ENCODE measurements around the gene DUOXA1. TPM values are rescaled to one million over a fixed set of nuclear protein-coding genes. Genes with fewer than 3 reads are reported as not detected.

The DUOXA1 gene
- total and polyA plus RNA-seq, 2 donors (not counting 1 experiment from before 2014, with no cell fraction given): not detected

DNA sequence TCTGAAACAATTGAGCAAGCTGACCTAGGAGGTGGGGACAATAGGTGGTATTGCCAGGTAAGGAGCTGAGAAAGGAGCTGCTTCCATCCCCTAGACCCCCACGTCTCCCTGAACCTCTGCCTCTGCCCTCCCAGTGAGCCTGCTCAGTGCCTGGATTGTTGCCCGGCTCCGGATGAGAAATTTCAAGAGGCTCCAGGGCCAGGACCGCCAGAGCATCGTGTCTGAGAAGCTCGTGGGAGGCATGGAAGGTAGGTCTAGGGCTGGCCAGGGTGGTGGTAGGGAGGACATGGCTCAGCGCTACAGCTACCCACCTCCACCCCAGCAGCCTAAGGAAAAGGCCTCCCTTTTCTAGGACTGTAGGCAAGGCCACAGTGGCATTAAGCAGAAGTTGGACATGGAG, 13.4 kb upstream of the DUOXA1 start:
- Histone ChIP-seq H3K4me2 (ENCODE audit: extremely low read depth, insufficient read depth, low read length) (no peak overlapping the region), H3K4me3 (replicated peaks in 1 of 4; ENCODE audit: control extremely low read depth in 1 of 4, insufficient read depth in 1 of 4, low read depth in 3 of 4, low read length in 4 of 4) (no peak overlapping the region), H3K27ac (ENCODE audit: insufficient read depth, low read length) (no peak overlapping the region), H3K36me3 (ENCODE audit: control insufficient read depth, insufficient read depth, low read length) (no peaks in the 10 kb centered on the region), H3K9me3 (ENCODE audit: control insufficient read depth, insufficient read depth, low read depth, low read length) (no peaks in the 10 kb centered on the region), H3K4me1 (ENCODE audit: control insufficient read depth, extremely low read depth, insufficient read depth, low read length) (no peaks in the 10 kb centered on the region), H3K27me3 (ENCODE audit: control insufficient read depth, insufficient read depth, low read length) (no peaks in the 10 kb centered on the region), H2AFZ (ENCODE audit: low read length) (no peak overlapping the region), H3K9ac (ENCODE audit: insufficient read depth, low read length) (no peak overlapping the region), H3K79me2 (ENCODE audit: control insufficient read depth, insufficient read depth, low read length) (no peaks in the 10 kb centered on the region), H4K20me1 (ENCODE audit: control insufficient read depth, extremely low read depth, insufficient read depth, low read length) (no peaks in the 10 kb centered on the region)
- no peak for TF ChIP-seq EZH2 (IDR thresholded peaks at IDR 0.05; ENCODE audit: low read length, missing control alignments)
- TF ChIP-seq, protein P1, sequence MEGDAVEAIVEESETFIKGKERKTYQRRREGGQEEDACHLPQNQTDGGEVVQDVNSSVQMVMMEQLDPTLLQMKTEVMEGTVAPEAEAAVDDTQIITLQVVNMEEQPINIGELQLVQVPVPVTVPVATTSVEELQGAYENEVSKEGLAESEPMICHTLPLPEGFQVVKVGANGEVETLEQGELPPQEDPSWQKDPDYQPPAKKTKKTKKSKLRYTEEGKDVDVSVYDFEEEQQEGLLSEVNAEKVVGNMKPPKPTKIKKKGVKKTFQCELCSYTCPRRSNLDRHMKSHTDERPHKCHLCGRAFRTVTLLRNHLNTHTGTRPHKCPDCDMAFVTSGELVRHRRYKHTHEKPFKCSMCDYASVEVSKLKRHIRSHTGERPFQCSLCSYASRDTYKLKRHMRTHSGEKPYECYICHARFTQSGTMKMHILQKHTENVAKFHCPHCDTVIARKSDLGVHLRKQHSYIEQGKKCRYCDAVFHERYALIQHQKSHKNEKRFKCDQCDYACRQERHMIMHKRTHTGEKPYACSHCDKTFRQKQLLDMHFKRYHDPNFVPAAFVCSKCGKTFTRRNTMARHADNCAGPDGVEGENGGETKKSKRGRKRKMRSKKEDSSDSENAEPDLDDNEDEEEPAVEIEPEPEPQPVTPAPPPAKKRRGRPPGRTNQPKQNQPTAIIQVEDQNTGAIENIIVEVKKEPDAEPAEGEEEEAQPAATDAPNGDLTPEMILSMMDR (conservative IDR thresholded peaks at IDR 0.05 in 1 of 2, IDR thresholded peaks at IDR 0.05 in 1 of 2; ENCODE audit: low read depth in 1 of 2, low read length in 2 of 2): no peak
- no peak for DNase-seq (ENCODE audit: low read depth in 2 of 2)

DNA sequence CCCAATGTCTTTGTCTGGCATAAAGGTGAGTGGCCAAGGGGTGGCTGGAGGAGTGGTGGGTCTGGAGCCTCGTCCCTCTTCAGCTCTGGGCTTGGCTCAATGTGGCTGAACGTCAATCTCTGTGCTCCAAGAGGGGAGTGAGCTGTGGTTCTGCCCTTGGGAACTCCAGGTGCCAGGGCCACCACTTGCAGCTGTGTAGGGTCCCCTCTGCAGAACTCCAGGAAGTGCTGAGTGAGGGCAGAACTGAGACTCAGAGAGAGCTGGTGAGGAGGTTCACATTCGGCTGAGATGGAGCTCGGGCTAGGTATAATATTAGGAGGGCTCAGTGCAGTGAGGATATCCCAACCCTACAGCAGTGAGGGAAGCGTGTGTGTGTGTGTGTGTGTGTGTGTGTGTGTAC, 11.7 kb upstream of the DUOXA1 start:
- TF ChIP-seq, protein P1 (conservative IDR thresholded peaks at IDR 0.05 in 1 of 2, IDR thresholded peaks at IDR 0.05 in 1 of 2; ENCODE audit: low read depth in 1 of 2, low read length in 2 of 2): no peak
- TF ChIP-seq EZH2 (IDR thresholded peaks at IDR 0.05; ENCODE audit: low read length, missing control alignments): no peak
- Histone ChIP-seq H3K79me2 (ENCODE audit: control insufficient read depth, insufficient read depth, low read length) (no peaks in the 10 kb centered on the region), H3K9ac (ENCODE audit: insufficient read depth, low read length) (no peak overlapping the region), H2AFZ (ENCODE audit: low read length) (no peak overlapping the region), H3K4me3 (replicated peaks in 1 of 4; ENCODE audit: control extremely low read depth in 1 of 4, insufficient read depth in 1 of 4, low read depth in 3 of 4, low read length in 4 of 4) (no peak overlapping the region), H3K27me3 (ENCODE audit: control insufficient read depth, insufficient read depth, low read length) (peaks cover 5% of the 10 kb centered on the region), H3K4me2 (ENCODE audit: extremely low read depth, insufficient read depth, low read length) (no peak overlapping the region), H3K4me1 (ENCODE audit: control insufficient read depth, extremely low read depth, insufficient read depth, low read length) (no peaks in the 10 kb centered on the region), H3K9me3 (ENCODE audit: control insufficient read depth, insufficient read depth, low read depth, low read length) (no peaks in the 10 kb centered on the region), H4K20me1 (ENCODE audit: control insufficient read depth, extremely low read depth, insufficient read depth, low read length) (no peaks in the 10 kb centered on the region), H3K27ac (ENCODE audit: insufficient read depth, low read length) (no peak overlapping the region), H3K36me3 (ENCODE audit: control insufficient read depth, insufficient read depth, low read length) (no peaks in the 10 kb centered on the region)
- no peak for DNase-seq (ENCODE audit: low read depth in 2 of 2)

DNA sequence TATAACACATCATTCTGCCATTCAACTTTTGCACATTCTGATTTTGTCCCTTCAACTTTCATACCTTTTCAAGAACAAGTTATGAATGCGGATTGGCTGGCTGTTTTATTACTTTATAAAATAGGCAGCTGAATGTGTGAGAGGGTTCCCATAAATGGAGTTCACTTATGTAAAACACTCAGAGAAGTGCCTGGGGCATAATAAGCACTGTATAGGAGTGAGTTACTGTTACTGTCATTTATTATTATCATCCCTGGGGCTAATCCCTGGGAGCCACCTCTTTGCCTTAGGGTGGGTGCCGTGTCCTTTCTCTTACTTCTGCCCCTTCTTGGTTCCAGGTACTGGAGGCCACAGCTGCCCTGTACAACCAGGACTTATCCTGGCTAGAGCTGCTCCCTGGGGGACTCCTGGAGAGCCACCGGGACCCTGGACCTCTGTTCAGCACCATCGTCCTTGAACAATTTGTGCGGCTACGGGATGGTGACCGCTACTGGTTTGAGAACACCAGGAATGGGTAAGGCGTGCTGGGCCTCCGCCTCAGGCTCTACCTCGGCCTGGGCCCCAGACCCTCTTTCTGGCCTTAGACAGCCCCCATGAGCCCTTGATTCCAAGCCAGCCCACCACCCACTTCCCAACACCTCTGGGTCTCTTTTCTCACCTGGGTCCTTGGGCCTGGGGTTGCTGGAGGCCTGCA, 11.0 kb upstream of the DUOXA1 start:
- no peak for DNase-seq (ENCODE audit: low read depth in 2 of 2)
- H3K27ac ChIP-seq (ENCODE audit: insufficient read depth, low read length): no peak overlapping the region
- no peaks in the 10 kb centered on the region for H3K79me2 ChIP-seq (ENCODE audit: control insufficient read depth, insufficient read depth, low read length)
- H2AFZ ChIP-seq (ENCODE audit: low read length): no peak overlapping the region
- no peaks in the 10 kb centered on the region for H3K36me3 ChIP-seq (ENCODE audit: control insufficient read depth, insufficient read depth, low read length)
- no peaks in the 10 kb centered on the region for H4K20me1 ChIP-seq (ENCODE audit: control insufficient read depth, extremely low read depth, insufficient read depth, low read length)
- no peaks in the 10 kb centered on the region for H3K4me1 ChIP-seq (ENCODE audit: control insufficient read depth, extremely low read depth, insufficient read depth, low read length)
- TF ChIP-seq, protein P1 (conservative IDR thresholded peaks at IDR 0.05 in 1 of 2, IDR thresholded peaks at IDR 0.05 in 1 of 2; ENCODE audit: low read depth in 1 of 2, low read length in 2 of 2): no peak
- no peak for TF ChIP-seq EZH2 (IDR thresholded peaks at IDR 0.05; ENCODE audit: low read length, missing control alignments)
- peaks cover 6% of the 10 kb centered on the region for H3K27me3 ChIP-seq (ENCODE audit: control insufficient read depth, insufficient read depth, low read length)
- no peaks in the 10 kb centered on the region for H3K9me3 ChIP-seq (ENCODE audit: control insufficient read depth, insufficient read depth, low read depth, low read length)
- H3K4me2 ChIP-seq (ENCODE audit: extremely low read depth, insufficient read depth, low read length): no peak overlapping the region
- no peak overlapping the region for H3K9ac ChIP-seq (ENCODE audit: insufficient read depth, low read length)
- no peak overlapping the region for H3K4me3 ChIP-seq (replicated peaks in 1 of 4; ENCODE audit: control extremely low read depth in 1 of 4, insufficient read depth in 1 of 4, low read depth in 3 of 4, low read length in 4 of 4)
